Measurements from ENCODE around the gene CABP4.
"Not testable (repeated sequence)": the region's sequence is repeated elsewhere in the genome, so short reads cannot be mapped to it uniquely, and the experiment has no call there.

The CABP4 gene

DNA sequence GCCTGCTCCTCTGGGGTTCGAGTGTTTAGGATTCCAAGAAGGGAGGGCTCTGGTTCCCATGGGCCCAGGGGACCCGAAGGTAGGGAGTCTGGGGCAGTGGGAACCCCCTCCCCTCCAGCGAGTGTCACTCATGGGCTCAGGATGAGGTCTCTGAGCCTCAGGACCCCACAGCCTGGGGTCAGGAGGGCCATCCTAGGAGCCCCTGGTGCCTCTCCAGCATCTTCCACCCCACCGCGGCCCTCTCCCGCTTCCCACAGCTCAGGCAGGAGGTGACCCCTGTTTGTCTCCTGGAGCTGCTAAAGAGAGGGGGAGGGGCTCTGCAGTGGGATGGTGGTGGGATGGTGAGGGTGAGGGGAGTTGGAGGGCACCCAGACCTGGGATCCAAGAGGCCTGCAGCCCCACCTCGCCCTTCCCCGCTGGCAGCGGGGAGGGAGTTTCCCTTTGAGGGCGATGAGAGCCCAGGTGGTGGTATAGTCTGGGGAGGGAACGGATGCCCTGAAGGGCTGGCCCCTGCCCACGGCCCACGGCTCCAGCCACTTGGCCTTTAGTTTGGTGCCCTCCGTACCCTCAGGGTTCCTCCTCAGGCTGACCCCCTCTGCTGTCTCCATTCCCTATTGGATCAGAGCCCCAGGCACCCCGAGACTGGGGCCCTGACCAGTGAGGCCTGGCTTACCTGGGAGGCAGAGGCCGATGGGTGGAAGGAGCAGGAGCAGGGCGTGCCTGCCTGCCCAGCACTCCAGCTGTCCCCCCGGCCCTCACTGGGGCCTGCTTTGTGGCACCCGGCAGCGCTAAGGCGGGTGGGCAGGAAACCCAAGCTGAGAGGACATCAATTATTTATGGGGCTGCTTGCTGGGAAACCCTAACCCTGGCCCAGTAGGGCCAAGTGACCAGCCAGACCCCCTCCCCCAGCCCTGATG lies 1.1 kb upstream of the CABP4 start:
- Mint-ChIP-seq H3K4me1 (peaks cover 14% of the 10 kb centered on the region), H3K4me3 (no peak overlapping the region), H3K27ac (no peak overlapping the region), H3K9me3 (no peaks in the 10 kb centered on the region), H3K36me3 (no peaks in the 10 kb centered on the region), H3K27me3 (no peaks in the 10 kb centered on the region)

DNA sequence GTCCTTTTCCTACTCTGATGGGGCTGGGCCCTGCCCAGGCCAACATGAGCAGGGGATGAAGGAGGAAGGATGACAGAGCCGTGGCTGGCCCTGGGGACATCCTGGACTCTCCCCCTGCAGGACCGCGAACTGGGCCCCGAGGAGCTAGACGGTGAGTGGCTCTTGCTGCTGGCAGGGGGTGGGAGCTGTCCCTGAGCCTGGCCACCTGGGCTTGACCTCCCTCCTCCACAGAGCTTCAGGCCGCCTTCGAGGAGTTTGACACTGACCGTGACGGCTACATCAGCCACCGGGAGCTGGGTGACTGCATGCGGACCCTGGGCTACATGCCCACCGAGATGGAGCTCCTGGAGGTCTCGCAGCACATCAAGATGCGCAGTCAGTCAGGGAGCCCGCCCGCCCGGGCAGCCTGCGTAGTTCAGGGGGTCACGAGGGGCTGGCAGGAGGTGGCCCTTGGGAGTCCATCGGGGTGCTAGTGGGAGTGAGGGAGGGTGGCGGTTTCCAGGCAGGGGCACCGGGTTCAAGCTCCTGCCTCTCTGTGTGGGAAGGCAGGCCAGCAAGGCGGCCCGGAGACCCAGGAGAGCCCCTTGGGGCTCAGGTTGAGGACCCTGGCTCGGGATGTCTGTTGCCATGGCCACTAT lies 1.0 kb downstream of the CABP4 start:
- H3K9me3 Mint-ChIP-seq: no peaks in the 10 kb centered on the region
- H3K27ac Mint-ChIP-seq: no peak overlapping the region
- H3K36me3 Mint-ChIP-seq: no peaks in the 10 kb centered on the region
- H3K4me3 Mint-ChIP-seq: no peak overlapping the region
- H3K4me1 Mint-ChIP-seq: peaks cover 4% of the 10 kb centered on the region
- no peaks in the 10 kb centered on the region for H3K27me3 Mint-ChIP-seq

DNA sequence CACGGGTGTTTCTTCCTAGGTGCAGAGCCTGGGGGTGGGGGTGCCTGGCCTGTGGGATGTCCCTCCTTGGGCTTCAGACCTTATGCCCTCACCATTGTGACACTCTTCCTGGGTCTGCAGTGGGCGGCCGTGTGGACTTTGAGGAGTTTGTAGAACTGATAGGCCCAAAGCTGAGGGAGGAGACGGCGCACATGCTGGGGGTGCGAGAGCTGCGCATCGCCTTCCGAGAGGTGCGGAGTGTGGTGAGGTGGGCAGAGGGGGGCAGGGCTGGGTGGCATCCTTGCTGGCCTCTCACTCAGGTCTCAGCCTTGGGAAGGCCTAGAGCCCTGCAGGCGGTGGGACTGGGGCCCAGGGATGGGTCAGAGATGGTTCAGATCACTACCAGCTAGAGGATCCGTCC lies 2.3 kb downstream of the CABP4 start:
- H3K9me3 Mint-ChIP-seq: no peaks in the 10 kb centered on the region
- H3K27me3 Mint-ChIP-seq: no peaks in the 10 kb centered on the region
- H3K4me1 Mint-ChIP-seq: peaks cover 4% of the 10 kb centered on the region
- no peak overlapping the region for H3K27ac Mint-ChIP-seq
- no peaks in the 10 kb centered on the region for H3K36me3 Mint-ChIP-seq
- no peak overlapping the region for H3K4me3 Mint-ChIP-seq

DNA sequence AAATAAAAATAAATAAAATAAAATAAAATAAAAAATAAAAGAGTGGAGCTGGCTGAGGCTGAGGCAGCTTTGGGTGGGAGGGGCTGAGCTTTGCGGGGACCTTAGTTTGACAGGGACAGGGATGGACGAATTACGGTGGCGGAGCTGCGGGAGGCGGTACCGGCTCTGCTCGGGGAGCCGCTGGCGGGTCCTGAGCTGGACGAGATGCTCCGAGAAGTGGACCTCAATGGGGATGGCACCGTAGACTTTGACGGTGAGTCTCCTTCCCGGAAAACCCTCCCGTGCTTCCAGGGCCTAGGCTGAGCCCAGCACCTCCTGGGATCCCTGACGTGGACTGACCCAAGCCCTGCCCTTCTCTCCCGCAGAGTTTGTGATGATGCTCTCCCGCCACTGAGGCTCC lies 3.1 kb downstream of the CABP4 start:
- H3K27ac Mint-ChIP-seq: no peak overlapping the region
- H3K27me3 Mint-ChIP-seq: no peaks in the 10 kb centered on the region
- no peaks in the 10 kb centered on the region for H3K36me3 Mint-ChIP-seq
- H3K4me3 Mint-ChIP-seq: no peak overlapping the region
- no peaks in the 10 kb centered on the region for H3K9me3 Mint-ChIP-seq
- H3K4me1 Mint-ChIP-seq: peaks cover 4% of the 10 kb centered on the region

DNA sequence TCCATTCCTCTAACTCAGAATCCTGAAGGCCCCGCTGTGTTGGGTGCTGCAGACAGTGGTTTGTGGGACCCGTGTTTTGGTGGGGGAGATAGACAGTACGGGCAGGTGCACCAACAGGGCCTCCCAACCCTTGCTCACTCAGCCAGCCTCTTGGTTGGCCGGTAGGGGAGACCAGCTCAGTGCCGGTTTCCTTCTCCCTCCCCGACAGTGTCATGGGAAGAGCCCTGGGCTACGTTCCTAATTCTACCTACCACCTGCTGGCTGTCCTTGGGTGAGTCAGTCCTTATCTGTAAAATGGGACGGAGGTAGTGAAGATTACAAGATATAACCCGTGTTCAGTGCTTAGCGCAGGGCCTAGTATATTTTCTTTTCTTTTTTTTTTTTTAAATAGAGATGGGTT lies 8.0 kb downstream of the CABP4 start:
- no peak overlapping the region for H3K4me3 Mint-ChIP-seq
- no peaks in the 10 kb centered on the region for H3K9me3 Mint-ChIP-seq
- H3K27ac Mint-ChIP-seq: peak overlapping the region; percentile 30
- no peaks in the 10 kb centered on the region for H3K27me3 Mint-ChIP-seq
- no peaks in the 10 kb centered on the region for H3K36me3 Mint-ChIP-seq
- H3K4me1 Mint-ChIP-seq: peaks cover 27% of the 10 kb centered on the region

DNA sequence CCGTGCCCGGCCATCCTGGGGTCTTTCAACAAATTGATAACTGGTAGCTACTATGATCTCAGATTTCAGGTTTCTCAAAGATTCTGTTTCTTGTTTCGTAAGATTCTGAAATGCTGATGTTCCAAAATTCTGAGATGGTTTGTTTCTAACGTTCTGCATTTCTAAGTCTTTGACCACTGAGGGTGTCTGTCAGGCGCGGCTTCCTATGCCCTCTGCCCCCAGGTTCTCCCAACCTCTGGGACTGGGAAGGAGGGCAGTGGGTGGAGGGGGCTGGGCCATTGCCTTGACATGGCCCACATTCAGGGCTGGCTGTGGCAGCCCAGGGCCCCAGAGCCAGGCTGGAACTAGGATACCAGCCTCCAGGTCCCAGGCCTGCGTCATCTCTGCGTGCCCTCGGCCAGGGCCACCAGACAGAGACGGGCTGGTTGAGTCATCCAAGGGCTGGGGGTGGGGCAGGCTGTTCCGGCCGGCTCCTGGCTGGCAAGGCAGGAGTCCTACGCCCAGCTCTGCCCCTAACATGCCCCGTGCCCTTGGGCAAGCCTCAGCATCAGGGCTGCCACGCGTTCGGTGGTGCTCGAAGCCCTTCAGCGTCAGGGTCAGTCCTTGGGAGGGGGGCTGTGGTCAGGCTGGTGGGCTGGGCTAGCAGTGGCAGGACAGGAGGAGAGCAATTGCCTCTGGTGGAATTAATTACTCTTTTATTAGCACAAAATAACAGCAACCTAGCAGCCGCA lies 8.7 kb downstream of the CABP4 start:
- Mint-ChIP-seq H3K9me3 (no peaks in the 10 kb centered on the region), H3K4me3 (peak overlapping the region; percentile 84), H3K36me3 (no peaks in the 10 kb centered on the region), H3K27ac (peak overlapping the region; percentile 83), H3K4me1 (peaks cover 31% of the 10 kb centered on the region), H3K27me3 (no peaks in the 10 kb centered on the region)

DNA sequence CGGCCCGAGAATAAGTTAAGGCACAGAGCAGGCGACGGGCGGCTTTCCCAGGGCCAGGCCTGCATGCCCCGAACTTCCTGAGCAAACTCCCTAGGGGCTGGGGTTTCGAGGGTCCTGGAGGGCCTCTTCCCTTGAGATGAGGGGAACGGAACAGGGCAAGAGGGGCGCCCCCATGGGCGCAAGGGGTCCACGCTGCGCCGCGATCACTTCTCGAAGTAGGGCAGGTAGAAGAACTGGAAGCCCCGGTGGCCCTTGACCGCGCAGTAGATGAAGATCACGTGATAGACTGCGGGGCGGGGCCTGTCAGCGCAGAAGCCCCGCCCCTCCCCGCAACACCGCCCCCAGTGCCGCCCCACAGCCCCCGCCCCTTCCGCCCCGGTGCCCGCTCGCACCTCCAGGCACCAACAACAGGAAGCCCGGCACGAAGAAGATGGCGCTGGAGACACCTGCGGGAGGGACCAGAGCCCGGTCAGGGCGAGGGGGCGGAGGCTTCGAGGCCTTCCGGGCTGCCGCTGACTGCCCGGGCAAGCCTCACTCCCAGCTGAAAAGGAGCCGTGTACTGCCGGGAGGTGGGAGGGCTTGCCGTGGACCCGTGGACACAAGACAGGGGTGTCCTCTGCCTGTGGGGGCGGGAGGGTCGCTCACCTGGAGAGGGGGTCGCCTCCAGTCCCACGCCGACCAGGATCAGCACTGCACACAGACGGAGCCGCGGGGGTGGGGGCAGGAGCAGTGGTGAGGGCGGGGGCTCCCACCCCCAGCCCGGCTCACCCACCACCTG lies 9.4 kb downstream of the CABP4 start:
- Mint-ChIP-seq H3K4me3 (peak overlapping the region; percentile 84), H3K36me3 (no peaks in the 10 kb centered on the region), H3K4me1 (peaks cover 31% of the 10 kb centered on the region), H3K27me3 (no peaks in the 10 kb centered on the region), H3K9me3 (no peaks in the 10 kb centered on the region), H3K27ac (peak overlapping the region; percentile 90)

DNA sequence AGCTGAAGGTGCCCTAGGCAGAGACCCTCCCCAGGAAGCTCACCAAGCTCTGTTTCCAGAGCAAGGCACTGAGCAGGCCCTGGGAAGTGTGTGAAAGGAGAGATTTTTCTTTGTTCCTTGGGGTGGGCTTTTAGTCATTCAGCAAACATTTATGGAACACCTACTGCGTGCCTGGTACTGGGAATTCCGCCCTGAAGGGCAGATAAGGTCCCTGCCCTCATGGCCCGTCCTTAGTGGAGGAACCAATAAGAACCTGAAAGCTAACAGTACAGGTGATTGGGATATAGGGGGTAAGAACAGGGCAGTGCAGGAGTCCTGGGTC lies 10.0 kb downstream of the CABP4 start:
- Mint-ChIP-seq H3K4me3 (peak overlapping the region; percentile 84), H3K36me3 (no peaks in the 10 kb centered on the region), H3K9me3 (no peaks in the 10 kb centered on the region), H3K27me3 (no peaks in the 10 kb centered on the region), H3K27ac (peak overlapping the region; percentile 90), H3K4me1 (peaks cover 27% of the 10 kb centered on the region)

DNA sequence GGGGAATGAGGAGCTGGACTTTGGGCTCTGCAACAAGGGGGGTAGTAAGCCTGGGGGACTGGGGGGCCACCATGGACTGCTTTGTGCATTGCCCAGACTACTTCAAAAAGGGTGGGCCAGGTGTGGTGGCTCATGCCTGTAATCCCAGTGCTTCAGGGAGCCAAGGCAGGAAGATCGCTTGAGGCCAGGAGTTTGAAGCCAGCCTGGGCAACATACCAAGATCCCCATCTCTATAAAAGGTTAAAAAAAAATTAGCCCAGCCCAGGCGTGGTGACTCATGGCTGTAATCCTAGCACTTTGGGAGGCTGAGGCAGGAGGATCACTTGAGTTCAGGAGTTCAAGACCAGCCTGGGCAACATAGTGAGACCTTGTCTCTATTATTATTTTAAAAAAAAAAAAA lies 10.4 kb downstream of the CABP4 start:
- not testable (repeated sequence) for H3K9me3 Mint-ChIP-seq, H3K36me3 Mint-ChIP-seq, H3K27me3 Mint-ChIP-seq
- Mint-ChIP-seq H3K4me1 (peaks cover 27% of the 10 kb centered on the region), H3K4me3 (peak overlapping the region; percentile 84), H3K27ac (peak overlapping the region; percentile 90)

DNA sequence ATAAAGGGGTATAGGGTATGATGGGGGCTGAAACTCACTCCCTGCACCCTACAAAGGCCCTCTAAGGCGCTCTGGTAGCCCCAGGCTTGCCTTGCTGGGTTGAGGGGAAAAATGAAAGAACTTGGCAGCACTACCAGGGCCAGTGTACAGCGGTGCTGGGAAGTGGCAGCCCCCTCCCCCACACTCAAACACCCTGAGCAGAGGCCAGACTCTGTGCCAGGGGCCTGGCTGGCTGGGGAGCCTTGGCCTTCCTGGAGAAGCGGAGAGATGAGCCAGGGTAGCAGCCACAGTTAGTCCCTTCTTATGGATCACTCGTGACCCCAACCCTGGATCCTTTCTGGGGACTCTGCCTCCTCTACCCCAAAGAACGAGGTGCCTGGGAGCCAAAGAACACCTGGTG lies 11.2 kb downstream of the CABP4 start:
- Mint-ChIP-seq H3K4me1 (peaks cover 28% of the 10 kb centered on the region), H3K4me3 (no peak overlapping the region), H3K27ac (no peak overlapping the region), H3K27me3 (no peaks in the 10 kb centered on the region), H3K36me3 (no peaks in the 10 kb centered on the region), H3K9me3 (no peaks in the 10 kb centered on the region)

DNA sequence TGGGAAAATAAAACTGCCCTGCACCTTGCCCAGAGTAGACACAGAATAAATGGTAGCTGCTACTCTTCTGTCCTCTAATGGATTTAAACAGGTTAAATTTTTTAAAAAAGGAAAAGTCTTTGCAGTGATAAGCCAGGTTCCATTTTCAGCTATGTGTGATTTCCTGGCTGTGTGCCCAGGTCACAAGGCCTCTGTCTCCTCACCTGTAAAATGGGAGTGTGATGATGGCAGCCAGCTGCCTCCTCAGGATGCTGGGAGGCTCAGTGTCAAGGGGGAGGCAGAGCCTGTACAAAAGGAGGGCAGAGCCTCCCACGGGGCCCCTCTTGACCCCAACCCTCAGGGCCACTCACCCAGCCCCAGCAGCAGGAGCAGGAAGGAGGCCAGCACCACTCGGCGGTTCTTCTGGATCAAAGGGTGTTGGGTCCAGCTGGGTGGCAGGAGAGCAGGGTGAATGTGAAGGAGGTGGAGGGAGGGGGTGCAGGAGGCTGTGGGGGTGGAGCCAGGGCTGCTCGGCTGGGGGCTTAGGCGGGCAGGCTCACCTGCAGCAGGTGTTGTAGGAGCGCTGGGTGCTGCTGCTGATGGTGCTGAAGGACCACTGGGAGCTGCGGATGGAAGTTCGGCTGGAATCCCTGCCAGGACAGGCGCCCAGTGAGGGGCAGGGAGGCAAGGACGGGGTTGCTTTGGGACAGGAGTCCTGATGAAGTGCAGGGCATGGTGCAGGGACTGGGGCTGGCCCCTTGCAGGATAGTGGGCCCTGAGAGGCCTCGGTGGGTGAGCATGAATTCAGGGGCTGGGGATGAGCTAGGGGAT lies 12.0 kb downstream of the CABP4 start:
- Mint-ChIP-seq H3K9me3 (no peaks in the 10 kb centered on the region), H3K4me3 (peak overlapping the region; percentile 92), H3K27ac (peak overlapping the region; percentile 74), H3K4me1 (peaks cover 30% of the 10 kb centered on the region), H3K36me3 (no peaks in the 10 kb centered on the region), H3K27me3 (no peaks in the 10 kb centered on the region)

DNA sequence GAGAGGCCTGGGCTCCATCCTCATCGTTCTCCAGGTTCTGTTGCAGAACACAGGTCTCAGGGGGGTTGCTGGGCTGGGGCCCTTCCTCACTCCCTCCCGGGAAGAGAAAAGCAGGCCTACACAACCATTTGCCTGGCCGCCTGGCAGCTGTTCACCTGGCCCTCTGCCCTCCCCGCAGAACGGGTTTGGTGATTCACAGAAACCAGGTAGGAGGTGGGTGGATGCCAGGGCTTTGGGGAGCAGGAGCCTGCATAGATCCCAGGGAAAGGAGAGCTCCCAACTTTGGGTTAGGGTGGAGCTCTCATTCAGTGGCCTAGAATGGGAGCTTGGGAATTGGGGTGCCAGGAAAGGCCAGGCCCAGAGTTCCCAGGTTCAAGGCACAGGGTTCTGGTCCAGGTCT lies 12.9 kb downstream of the CABP4 start:
- no peaks in the 10 kb centered on the region for H3K9me3 Mint-ChIP-seq
- no peaks in the 10 kb centered on the region for H3K27me3 Mint-ChIP-seq
- H3K27ac Mint-ChIP-seq: peak overlapping the region; percentile 92
- H3K4me1 Mint-ChIP-seq: peaks cover 30% of the 10 kb centered on the region
- H3K4me3 Mint-ChIP-seq: peak overlapping the region; percentile 92
- no peaks in the 10 kb centered on the region for H3K36me3 Mint-ChIP-seq

DNA sequence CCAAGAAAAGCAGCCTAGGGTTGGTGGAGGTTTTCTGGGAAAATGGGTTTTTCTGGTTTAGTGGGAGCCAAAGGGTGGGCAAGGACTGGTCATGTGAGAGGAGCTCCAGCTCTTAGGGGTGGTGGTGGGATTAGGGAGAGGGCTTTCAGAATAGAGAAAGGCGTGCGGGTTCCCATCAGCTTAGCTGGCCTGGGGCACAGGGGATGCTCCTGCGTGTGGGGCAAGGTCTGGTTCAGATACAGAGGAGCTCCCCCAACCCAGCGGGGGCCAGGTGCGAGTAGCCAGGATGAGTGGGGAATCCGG lies 13.3 kb downstream of the CABP4 start:
- peaks cover 30% of the 10 kb centered on the region for H3K4me1 Mint-ChIP-seq
- H3K27me3 Mint-ChIP-seq: no peaks in the 10 kb centered on the region
- peak overlapping the region; percentile 92 for H3K27ac Mint-ChIP-seq
- peak overlapping the region; percentile 92 for H3K4me3 Mint-ChIP-seq
- H3K9me3 Mint-ChIP-seq: no peaks in the 10 kb centered on the region
- no peaks in the 10 kb centered on the region for H3K36me3 Mint-ChIP-seq

DNA sequence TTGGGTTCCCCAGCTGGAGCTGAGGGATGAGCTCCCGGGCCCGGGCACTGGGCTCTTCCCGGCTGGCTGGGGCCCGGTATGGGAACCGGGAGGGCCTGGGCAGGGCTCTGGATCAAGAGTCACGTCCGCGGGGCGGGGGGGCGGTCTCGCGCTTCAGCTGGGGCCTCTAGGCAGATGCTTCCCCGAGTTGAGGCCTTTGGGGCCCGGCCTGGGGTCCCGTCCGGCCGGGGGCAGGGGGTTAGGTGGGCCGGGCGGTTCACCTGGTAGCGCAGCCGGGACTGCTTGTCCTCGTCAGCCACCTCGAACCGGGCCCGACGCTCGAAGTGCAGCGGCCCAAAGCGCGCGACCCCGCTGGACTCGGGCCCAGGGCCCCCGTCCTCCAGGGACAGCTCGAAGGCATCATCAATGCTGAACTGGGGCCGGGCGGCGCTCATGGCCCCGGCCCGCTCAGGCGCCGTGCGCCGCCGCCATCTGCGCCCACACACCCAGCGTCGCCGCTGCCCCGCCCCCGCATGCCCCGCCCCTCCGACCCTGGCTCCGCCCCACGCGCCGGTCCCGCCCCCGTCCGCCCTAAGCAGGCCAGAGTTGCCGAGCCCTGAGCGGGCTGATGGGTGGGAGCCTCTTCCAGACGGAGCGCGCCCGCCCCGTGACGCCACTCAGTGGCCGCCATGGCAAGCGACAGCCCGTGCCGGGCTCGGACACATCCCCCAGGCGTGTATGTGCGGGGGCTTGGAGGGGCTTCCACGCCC lies 13.8 kb downstream of the CABP4 start, which contains the start of gene TMEM134:
TMEM134 (minus strand) TSS at position 493 of the 749 bp plus-strand sequence; CDS start at position 434, 59 bp downstream.
- H3K27ac Mint-ChIP-seq: peak within 1 kb of the TSS; percentile 92

More for the DNA sequence above, 13.8 kb downstream of the CABP4 start, which contains the start of gene TMEM134:
- H3K9me3 Mint-ChIP-seq: no peaks in the 10 kb centered on the region
- peak within 1 kb of the TSS; percentile 92 for H3K4me3 Mint-ChIP-seq
- H3K4me1 Mint-ChIP-seq: peaks cover 30% of the 10 kb centered on the region
- H3K36me3 Mint-ChIP-seq: no peaks in the 10 kb centered on the region
- no peaks in the 10 kb centered on the region for H3K27me3 Mint-ChIP-seq
